Measurements from ENCODE around the gene SETD1B. TPM values are rescaled to one million over a fixed set of nuclear protein-coding genes. Genes with fewer than 3 reads are reported as not detected.

The SETD1B gene
- total RNA-seq, result 3.9 TPM

GRCh38 chr12:121803861-121804416 is at the start of gene SETD1B:
SETD1B (plus strand) TSS chr12:121804009; CDS start chr12:121804738, 729 bp downstream.

GRCh38 chr12:121793440-121793837 is 10.4 kb upstream of the SETD1B start, which contains the start of gene RHOF:
RHOF (minus strand) TSS chr12:121793688; CDS start chr12:121793633, 55 bp downstream.

GRCh38 chr12:121858662-121859572 is 55.1 kb downstream of the SETD1B start, which contains the start of gene HPD:
HPD (minus strand) TSS chr12:121858859; CDS start chr12:121858823, 36 bp downstream.

Small RNAs within 50 kb of the gene (small RNA-seq; reads per million reads assigned to genes)
- not detected for gene AC069503.3

Other genes with a start within 250 kb of the SETD1B start
- 51.7 TPM for gene KDM2B, start 223.0 kb upstream of the SETD1B start, total RNA-seq
- gene ORAI1, start 177.5 kb upstream of the SETD1B start, total RNA-seq, result 3.9 TPM
- gene MORN3, start 134.4 kb upstream of the SETD1B start, total RNA-seq, result 3.9 TPM
- 8.5 TPM for gene TMEM120B, start 91.3 kb upstream of the SETD1B start, total RNA-seq
- 22.8 TPM for gene RHOF, start 10.3 kb upstream of the SETD1B start, total RNA-seq
- gene HPD, start 54.9 kb downstream of the SETD1B start, total RNA-seq, result not detected
- 15.7 TPM for gene PSMD9, start 84.8 kb downstream of the SETD1B start, total RNA-seq
- 12.9 TPM for gene CFAP251, start 114.6 kb downstream of the SETD1B start, total RNA-seq
- 39.7 TPM for gene BCL7A, start 217.9 kb downstream of the SETD1B start, total RNA-seq

Measured in diencephalon (tissue), 1 donor.